DMS 273 (cell line): ENCODE results near the gene RPS19BP1.

Source experiments
- DNase-seq: peaks from one replicate; lab custom pipeline; 2025; ENCODE audit not compliant: unreplicated experiment; lab: John Stamatoyannopoulos, UW

RPS19BP1 gene

GRCh38 chr22:39490966-39491680 is 41.4 kb downstream of the RPS19BP1 start:
- DNase-seq = no peak

GRCh38 chr22:39490135-39490798 is 42.3 kb downstream of the RPS19BP1 start:
- peak; percentile 89 for DNase-seq

- DNase-seq = peak; percentile 23
Measured at GRCh38 chr22:39489094-39490068, 43.2 kb downstream of the RPS19BP1 start.

- DNase-seq = no peak
Measured at GRCh38 chr22:39488563-39489083, 43.9 kb downstream of the RPS19BP1 start.

GRCh38 chr22:39487826-39488520 is 44.6 kb downstream of the RPS19BP1 start:
- no peak for DNase-seq

- peak; percentile 32 for DNase-seq
Measured at GRCh38 chr22:39486951-39487825, 45.4 kb downstream of the RPS19BP1 start.

- no peak for DNase-seq
Measured at GRCh38 chr22:39482768-39483167, 49.8 kb downstream of the RPS19BP1 start.

- DNase-seq = no peak
Measured at GRCh38 chr22:39481595-39481994, 51.0 kb downstream of the RPS19BP1 start.

GRCh38 chr22:39481054-39481453 is 51.5 kb downstream of the RPS19BP1 start:
- DNase-seq = no peak

GRCh38 chr22:39480557-39480956 is 52.0 kb downstream of the RPS19BP1 start:
- no peak for DNase-seq

- no peak for DNase-seq
Measured at GRCh38 chr22:39479254-39479653, 53.3 kb downstream of the RPS19BP1 start.
